ENCODE results near the gene DGKH. TPM values are rescaled to one million over a fixed set of nuclear protein-coding genes. Genes with fewer than 3 reads are reported as not detected.

DGKH gene
- total and polyA plus RNA-seq, 2 experiments from 2014 or later, result 2.0 to 11.2 TPM

- Histone ChIP-seq H3K36me3 (no peaks in the 10 kb centered on the region), H3K4me3 (no peak overlapping the region), H3K27me3 (no peaks in the 10 kb centered on the region), H3K27ac (no peak overlapping the region), H3K4me1 (ENCODE audit: low read depth) (no peaks in the 10 kb centered on the region), H3K9me3 (ENCODE audit: low read depth) (no peaks in the 10 kb centered on the region)
- TF ChIP-seq CTCF (IDR thresholded peaks at IDR 0.05; ENCODE audit: low read depth, low read length), result no peak
- no peak for DNase-seq (ENCODE audit: low read depth in 1 of 2, low spot score in 1 of 2)
Observed at GRCh38 chr13:42011601-42012350, 36.7 kb upstream of the DGKH start.

GRCh38 chr13:42014119-42014518 is 34.3 kb upstream of the DGKH start:
- Histone ChIP-seq H3K9me3 (ENCODE audit: low read depth) (no peaks in the 10 kb centered on the region), H3K4me1 (ENCODE audit: low read depth) (no peaks in the 10 kb centered on the region), H3K4me3 (no peak overlapping the region), H3K27me3 (no peaks in the 10 kb centered on the region), H3K27ac (no peak overlapping the region), H3K36me3 (no peaks in the 10 kb centered on the region)
- DNase-seq (ENCODE audit: low read depth in 1 of 2, low spot score in 1 of 2), result no peak
- TF ChIP-seq CTCF (IDR thresholded peaks at IDR 0.05; ENCODE audit: low read depth, low read length), result no peak

- Histone ChIP-seq H3K27me3 (no peaks in the 10 kb centered on the region), H3K4me1 (ENCODE audit: low read depth) (no peaks in the 10 kb centered on the region), H3K27ac (no peak overlapping the region), H3K9me3 (ENCODE audit: low read depth) (no peaks in the 10 kb centered on the region), H3K4me3 (no peak overlapping the region), H3K36me3 (no peaks in the 10 kb centered on the region)
- DNase-seq (ENCODE audit: low read depth in 1 of 2, low spot score in 1 of 2), result no peak
- no peak for TF ChIP-seq CTCF (IDR thresholded peaks at IDR 0.05; ENCODE audit: low read depth, low read length)
Observed at GRCh38 chr13:42017264-42017663, 31.2 kb upstream of the DGKH start.

GRCh38 chr13:42021851-42022250 is 26.6 kb upstream of the DGKH start:
- DNase-seq (ENCODE audit: low read depth in 1 of 2, low spot score in 1 of 2), result no peak
- no peaks in the 10 kb centered on the region for H3K36me3 ChIP-seq
- no peaks in the 10 kb centered on the region for H3K4me1 ChIP-seq (ENCODE audit: low read depth)
- no peak overlapping the region for H3K27ac ChIP-seq
- no peak for TF ChIP-seq CTCF (IDR thresholded peaks at IDR 0.05; ENCODE audit: low read depth, low read length)
- H3K27me3 ChIP-seq, result no peaks in the 10 kb centered on the region
- no peaks in the 10 kb centered on the region for H3K9me3 ChIP-seq (ENCODE audit: low read depth)
- no peak overlapping the region for H3K4me3 ChIP-seq

- Histone ChIP-seq H3K4me1 (ENCODE audit: low read depth) (no peaks in the 10 kb centered on the region), H3K36me3 (no peaks in the 10 kb centered on the region), H3K9me3 (ENCODE audit: low read depth) (no peaks in the 10 kb centered on the region), H3K27ac (no peak overlapping the region), H3K4me3 (no peak overlapping the region), H3K27me3 (no peaks in the 10 kb centered on the region)
- DNase-seq (ENCODE audit: low read depth in 1 of 2, low spot score in 1 of 2), result no peak
- no peak for TF ChIP-seq CTCF (IDR thresholded peaks at IDR 0.05; ENCODE audit: low read depth, low read length)
Observed at GRCh38 chr13:42022336-42022735, 26.1 kb upstream of the DGKH start.
